HepG2 (cell line): ENCODE data around the gene FN1. TPM values are rescaled to one million over a fixed set of nuclear protein-coding genes. Genes with fewer than 3 reads are reported as not detected.

Source experiments
- FOXO4 ChIP-seq: sonication (generic); formaldehyde crosslinking; conservative IDR thresholded peaks from 2 replicates; pipeline ENCODE4 v1.8.1; 2023; ENCODE audit warnings: missing genetic modification reagents
- GABPA ChIP-seq, 2 experiments: IDR thresholded peaks; 2 replicates each; pipeline ENCODE4 v1.6.1; 2011 to 2016; ENCODE audit warnings: low read depth in 2 of 2, low read length in 1 of 2, missing biosample characterization in 1 of 2, missing genetic modification characterization in 1 of 2
- HDAC6 ChIP-seq: fragments of 200-600 bp; sonication (generic); IDR thresholded peaks from 2 replicates; pipeline ENCODE4 v1.7.0; 2017; ENCODE audit warnings: mild to moderate bottlenecking, antibody characterized with exemption, low read length, low read depth
- HOXA9 ChIP-seq: sonication (generic); formaldehyde crosslinking; IDR thresholded peaks from 2 replicates; pipeline ENCODE4 v1.8.1; 2022; ENCODE audit warnings: missing genetic modification reagents, mild to moderate bottlenecking, moderate library complexity, borderline replicate concordance
- IRF9 ChIP-seq: sonication (generic); formaldehyde crosslinking; IDR thresholded peaks from 2 replicates; pipeline ENCODE4 v1.8.0; 2022; ENCODE audit warnings: missing genetic modification reagents, mild to moderate bottlenecking, borderline replicate concordance
- KLF6 ChIP-seq: IDR thresholded peaks from 2 replicates; pipeline ENCODE4 v1.8.0; 2016; ENCODE audit warnings: missing biosample characterization, missing genetic modification reagents
- RFX5 ChIP-seq: IDR thresholded peaks from 2 replicates; pipeline ENCODE4 v1.6.1; 2011; ENCODE audit warnings: low read depth, low read length, improper control_type of control experiment
- TAF1 ChIP-seq: sonication (generic); formaldehyde crosslinking; IDR thresholded peaks from 2 replicates; pipeline ENCODE4 v1.4.0; 2020; ENCODE audit warnings: missing genetic modification reagents
- TBP ChIP-seq: sonication (generic); formaldehyde crosslinking; IDR thresholded peaks from 2 replicates; pipeline ENCODE4 v1.5.0; 2020; ENCODE audit warnings: missing genetic modification reagents
- TOE1 ChIP-seq: sonication (generic); formaldehyde crosslinking; IDR thresholded peaks from 2 replicates; pipeline ENCODE4 v1.4.0; 2020; ENCODE audit warnings: mild to moderate bottlenecking, missing genetic modification reagents
- ZBTB3 ChIP-seq: sonication (generic); formaldehyde crosslinking; IDR thresholded peaks from 2 replicates; pipeline ENCODE4 v1.4.0; 2020; ENCODE audit warnings: low read depth, mild to moderate bottlenecking, moderate library complexity, missing genetic modification reagents, borderline replicate concordance
- ZBTB49 ChIP-seq: sonication (generic); formaldehyde crosslinking; IDR thresholded peaks from 2 replicates; pipeline ENCODE4 v1.4.0; 2020; ENCODE audit warnings: missing genetic modification reagents, borderline replicate concordance
- ZKSCAN5 ChIP-seq: sonication (generic); formaldehyde crosslinking; IDR thresholded peaks from 2 replicates; pipeline ENCODE4 v1.5.1; 2020; ENCODE audit warnings: mild to moderate bottlenecking, missing genetic modification reagents
- ZNF30 ChIP-seq: sonication (generic); formaldehyde crosslinking; IDR thresholded peaks from 2 replicates; pipeline ENCODE4 v1.5.0; 2020; ENCODE audit warnings: mild to moderate bottlenecking, missing genetic modification reagents
- ZNF550 ChIP-seq: sonication (generic); formaldehyde crosslinking; IDR thresholded peaks from 2 replicates; pipeline ENCODE4 v1.4.0; 2020; ENCODE audit warnings: mild to moderate bottlenecking, missing genetic modification reagents, borderline replicate concordance
- ZNF879 ChIP-seq: sonication (generic); formaldehyde crosslinking; IDR thresholded peaks from 2 replicates; pipeline ENCODE4 v1.8.1; 2023; ENCODE audit warnings: missing genetic modification reagents
- ZNF891 ChIP-seq: sonication (generic); formaldehyde crosslinking; IDR thresholded peaks from 2 replicates; pipeline ENCODE4 v1.5.0; 2020; ENCODE audit warnings: mild to moderate bottlenecking, missing genetic modification reagents
- polyA plus RNA-seq, 8 experiments: library from polyadenylated mRNA; depleted of rRNA in 3 of 8; stranded (reverse) in 7 of 8; unstranded in 1 of 8; fragments of >200 nt; fragmentation: Illumina TruSeq in 4 of 8; extraction: Trizol in 4 of 8; gene quantifications; 2 replicates each; pipeline versions ENCODE4 v1.2.1 to v1.2.3, GENCODE V29; 2011 to 2016; ENCODE audit warnings: low read depth in 4 of 8, missing spikeins in 1 of 8, mixed read lengths in 1 of 8; ENCODE audit not compliant: insufficient read depth in 1 of 8
- total RNA-seq, 5 experiments: library from RNA; depleted of rRNA; stranded (reverse); fragments of >200 nt; fragmentation: Illumina TruSeq; extraction: Trizol; gene quantifications; 2 replicates each; pipeline ENCODE4 v1.2.3, GENCODE V29; 2016; ENCODE audit warnings: low read depth in 1 of 5

The FN1 gene
- total and polyA plus RNA-seq, 2 of the 13 experiments (the other 11 are each of a cell fraction or from before 2014, with no cell fraction given), result 1,847 to 6,471 TPM

- TF ChIP-seq HOXA9 (CRISPR knock-in tag) (no peak; the same call in 1 of the 2 replicates), ZBTB3 (CRISPR knock-in tag) (no peak), ZNF879 (CRISPR knock-in tag) (no peak), GABPA (IDR thresholded peaks at IDR 0.05; ENCODE audit: low read depth, low read length) (no peak), GABPA (CRISPR knock-in tag; IDR thresholded peaks at IDR 0.05; ENCODE audit: low read depth) (no peak), ZNF891 (no peak), ZNF550 (CRISPR knock-in tag) (no peak), RFX5 (no peak), TOE1 (CRISPR knock-in tag) (0 out of 2 replicates have a peak, but pooled peaks have one; percentile 37), ZBTB49 (no peak), ZNF30 (CRISPR knock-in tag) (no peak), TAF1 (CRISPR knock-in tag) (no peak), KLF6 (CRISPR knock-in tag) (no peak), HDAC6 (no peak), ZKSCAN5 (CRISPR knock-in tag) (no peak), TBP (no peak), IRF9 (CRISPR knock-in tag) (no peak), FOXO4 (0 out of 2 replicates have a peak, but pooled peaks have one; percentile 15)
These were observed 61.0 kb downstream of the FN1 start (continued) for GRCh38 chr2:215374642-215375466.
